Left colon (tissue), 2 donors: ENCODE data around the gene AIRE. TPM values are rescaled to one million over a fixed set of nuclear protein-coding genes. Genes with fewer than 3 reads are reported as not detected.
A peak's percentile ranks its signal among the peaks of the same experiment; 100 is the strongest.

ENCODE experiments used
- ATAC-seq: fragments of 200-7000 bp; cut with Tn5 transposase; one replicate; pipeline ENCODE4 v1.9.1; 2020; ENCODE audit warnings: mild to moderate bottlenecking, moderate library complexity
- DNase-seq, 2 donors: peaks; one replicate each; pipeline ENCODE4 v3.0.0-alpha.2; 2020
- intact Hi-C, 2 donors: fragments of 100-400 bp; cut with DNase I in 1 of 2; cut with micrococcal nuclease in 1 of 2; formaldehyde crosslinking; loops; one replicate each; pipeline versions ENCODE4 v1.11.2 to v1.14.0; 2022; cut with DNase I, micrococcal nuclease
- total RNA-seq, 2 donors: library from RNA; stranded (reverse); fragmentation: NEBNext Ultra II Directional; extraction: Animal tissue kit (Norgen Biotek cat#: 25700); gene quantifications; one replicate each; pipeline ENCODE4 v1.2.1, GENCODE V29; 2021
- donor health status: DM: no; HTN: no; CAD: no.
- donor health status: DM: yes; HTN: yes; CAD: no.

Gene AIRE
- total RNA-seq, 2 donors from 2014 or later, result 0.18 to 0.20 TPM

DNA sequence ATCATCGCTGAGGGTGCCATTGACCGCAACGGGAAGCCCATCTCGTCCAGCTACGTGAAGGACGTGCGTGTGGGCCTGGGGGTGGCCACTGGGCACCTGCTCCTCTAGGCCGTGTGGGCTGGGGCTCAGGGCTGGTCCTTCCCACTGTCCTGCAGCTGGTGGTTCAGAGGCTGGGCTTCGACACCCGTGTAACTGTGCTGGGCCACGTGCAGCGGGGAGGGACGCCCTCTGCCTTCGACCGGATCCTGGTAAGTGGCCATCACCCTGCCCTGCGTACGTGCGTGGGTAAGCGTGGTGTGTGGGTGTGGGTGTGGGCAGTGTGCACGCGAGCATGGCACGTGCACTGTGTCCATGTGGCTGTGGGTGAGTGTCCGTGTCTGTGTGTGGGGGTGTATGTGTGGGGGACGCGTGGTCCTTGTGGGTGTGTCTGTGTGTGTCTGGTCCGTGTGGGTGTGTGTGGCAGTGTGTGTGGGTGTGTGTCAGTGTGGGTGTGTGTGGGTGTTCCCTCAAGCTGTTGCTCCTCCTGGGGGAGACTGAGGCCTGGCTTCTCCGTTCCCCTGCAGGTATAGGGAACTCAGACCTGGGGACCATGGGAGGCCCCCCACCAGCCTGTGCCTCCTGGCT lies 30.7 kb downstream of the AIRE start:
- intact Hi-C loops, result no loop called here
- DNase-seq (no peak), ATAC-seq (no peak)

DNA sequence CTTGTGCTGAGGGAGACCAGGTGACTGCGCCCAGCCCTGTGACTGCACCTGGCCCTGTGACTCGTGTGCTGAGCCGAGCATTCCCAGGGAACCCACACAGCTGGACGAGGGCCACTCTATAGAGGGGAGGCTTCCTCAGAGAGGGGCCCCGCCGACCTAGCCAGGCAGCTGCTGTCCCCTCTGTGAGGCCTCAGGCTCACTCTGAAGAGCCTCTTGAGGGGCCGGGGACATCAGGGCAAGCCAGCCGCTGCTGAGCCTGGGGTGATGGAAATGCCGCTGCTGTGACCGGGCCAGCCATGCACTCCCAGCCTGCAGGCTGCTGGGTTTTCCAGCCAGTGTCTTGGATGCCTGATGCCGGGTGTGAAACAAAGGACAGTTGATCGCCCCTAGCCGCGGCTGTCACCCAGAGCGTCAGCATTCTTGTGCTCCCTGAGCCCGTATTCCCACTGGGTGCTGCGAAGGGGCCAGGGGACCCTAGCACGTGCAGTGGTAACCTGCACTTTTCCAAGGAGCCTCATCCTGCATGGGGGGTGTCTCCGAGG lies 31.6 kb downstream of the AIRE start:
- ATAC-seq, result no peak
- no peak for DNase-seq
- intact Hi-C loops, result no loop called here

DNA sequence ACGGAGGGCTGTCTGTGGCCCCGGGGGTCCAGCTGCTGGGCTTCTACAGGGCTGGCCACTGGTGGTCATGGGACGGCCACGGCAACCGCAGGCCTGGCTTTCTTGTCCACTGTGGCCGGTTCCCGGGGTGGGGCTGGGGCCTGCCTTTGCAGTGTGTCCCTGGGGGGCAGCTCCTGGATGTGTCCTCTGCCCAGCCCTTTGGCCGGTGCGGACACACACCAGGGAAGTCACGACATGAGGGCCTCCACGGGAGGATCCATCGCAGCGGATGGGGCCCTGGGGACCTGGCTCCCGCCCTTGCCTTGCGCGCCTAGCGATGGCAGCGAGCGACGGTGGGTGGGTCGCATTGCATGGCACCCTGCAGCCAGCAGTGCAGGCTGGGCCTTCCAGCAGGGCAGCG lies 32.2 kb downstream of the AIRE start:
- ATAC-seq (no peak), DNase-seq (no peak)
- intact Hi-C loops, result no loop called here

DNA sequence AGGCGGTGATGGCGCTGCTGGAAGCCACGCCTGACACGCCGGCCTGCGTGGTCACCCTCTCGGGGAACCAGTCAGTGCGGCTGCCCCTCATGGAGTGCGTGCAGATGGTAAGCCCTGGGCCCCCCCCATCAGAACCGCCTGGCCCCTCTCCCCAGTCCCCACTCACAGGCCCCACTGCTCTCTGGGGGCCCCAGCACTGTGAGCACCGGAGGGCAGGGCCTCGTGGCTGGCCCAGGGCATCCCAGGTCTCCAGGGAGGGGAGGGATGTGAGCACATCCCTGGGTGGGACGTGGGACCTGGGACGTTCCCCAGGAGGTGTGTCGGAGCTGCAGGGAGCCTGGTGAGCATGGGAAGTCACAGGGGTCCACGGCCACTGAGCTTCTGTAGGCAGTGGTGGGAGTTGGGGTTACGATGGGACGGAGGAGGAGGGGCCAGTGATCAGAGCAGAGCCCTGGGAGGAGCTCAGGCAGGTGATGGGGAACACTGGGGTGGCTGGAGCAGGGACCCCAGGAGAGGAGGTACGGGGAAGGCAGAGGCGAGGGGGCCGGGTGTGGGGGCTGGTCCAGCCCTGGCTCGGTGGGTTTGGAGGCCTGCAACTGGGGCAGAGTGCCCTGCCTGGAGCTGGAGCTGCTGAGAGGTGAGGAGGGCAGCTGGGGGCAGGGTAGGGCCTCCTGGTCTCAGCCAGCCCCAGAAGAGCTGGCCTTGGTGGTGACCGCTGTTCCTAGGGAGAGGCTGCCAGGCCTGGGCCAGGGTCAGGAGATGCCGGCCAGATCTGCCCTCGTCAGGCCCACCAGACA lies 33.0 kb downstream of the AIRE start:
- no peak for DNase-seq
- no peak for ATAC-seq
- intact Hi-C loops, result no loop called here

DNA sequence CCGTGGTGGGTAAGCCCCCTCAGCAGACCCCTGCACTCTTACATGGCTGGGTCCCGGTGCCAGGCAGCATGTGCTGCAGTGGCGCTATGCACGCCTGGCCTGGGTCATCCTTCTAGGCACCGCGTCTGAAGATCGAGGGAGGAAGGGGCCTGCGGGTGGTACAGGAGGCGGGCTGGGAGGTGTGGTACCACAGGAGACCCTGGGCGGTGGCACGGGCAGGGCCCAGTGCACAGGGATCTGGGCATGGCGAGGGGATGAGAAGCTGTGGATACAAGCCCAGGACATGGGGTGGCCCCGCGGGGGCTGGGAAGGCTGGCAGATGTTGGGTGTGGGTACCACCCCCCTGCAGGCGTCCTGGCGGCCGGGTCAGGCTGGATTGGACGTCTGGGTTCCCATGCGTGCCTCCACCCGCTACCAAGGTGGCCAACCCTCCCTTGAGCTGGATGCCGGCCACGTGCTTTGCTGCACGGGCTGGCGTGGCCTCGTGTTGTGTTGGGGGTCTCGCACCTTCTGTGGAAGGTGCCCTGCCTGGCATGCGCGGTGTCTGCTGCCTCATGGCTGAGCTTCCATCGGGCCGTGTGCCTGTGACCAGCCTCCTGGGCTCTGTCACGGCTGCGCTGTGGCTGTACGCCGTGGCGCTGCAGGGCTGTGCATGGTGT lies 33.9 kb downstream of the AIRE start:
- ATAC-seq (no peak), DNase-seq (no peak)
- intact Hi-C loops, result no loop called here

DNA sequence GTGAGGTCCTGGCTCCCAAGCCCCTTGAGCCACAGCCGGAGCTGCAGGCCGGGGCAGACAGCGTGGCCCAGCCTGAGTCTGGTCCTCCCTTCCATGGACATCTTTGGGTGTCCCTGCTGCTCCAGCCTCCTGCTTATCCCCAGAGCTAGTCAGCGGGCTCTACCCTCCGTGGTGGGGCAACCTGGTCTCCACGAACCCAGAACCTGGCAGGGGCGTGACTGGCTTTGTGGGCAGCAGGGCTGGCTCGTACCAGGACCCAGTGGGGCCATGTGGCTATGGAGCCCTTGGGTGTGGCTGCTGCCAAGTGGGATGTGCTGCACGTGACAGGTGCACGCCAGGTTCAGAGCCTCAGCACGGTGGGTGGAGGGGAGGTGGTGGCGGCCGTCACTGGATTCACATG lies 35.2 kb downstream of the AIRE start:
- intact Hi-C loops, result no loop called here
- DNase-seq (no peak), ATAC-seq (no peak)

DNA sequence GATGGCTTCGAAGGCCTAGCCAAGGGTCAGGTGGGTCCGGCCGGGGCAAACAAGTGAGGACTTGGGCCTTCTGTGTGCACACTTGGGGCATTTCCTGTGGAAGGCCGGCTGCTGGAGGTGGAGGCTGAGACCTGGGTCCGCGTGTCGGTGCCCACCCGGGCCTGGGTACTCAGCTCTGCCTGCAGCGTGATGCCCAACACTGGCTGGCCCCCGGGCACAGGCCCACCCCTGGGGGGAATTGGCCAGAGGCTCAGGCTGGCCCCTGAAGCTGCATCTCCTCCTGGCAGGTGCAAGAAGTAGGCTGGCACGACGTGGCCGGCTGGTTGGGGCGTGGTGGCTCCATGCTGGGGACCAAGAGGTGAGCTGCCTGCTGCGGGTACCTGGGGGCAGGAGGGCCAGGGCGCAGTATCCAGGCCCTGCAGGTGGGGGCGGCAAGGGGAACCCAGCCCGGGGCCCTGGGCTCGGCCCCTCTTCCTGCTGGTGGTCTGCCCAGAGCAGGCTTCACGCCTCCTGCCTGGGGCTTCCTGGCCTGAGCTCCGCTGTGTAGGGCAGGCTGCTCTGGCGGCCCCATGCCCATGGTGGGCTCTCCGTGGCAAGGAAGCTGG lies 36.3 kb downstream of the AIRE start:
- DNase-seq, result no peak
- no peak for ATAC-seq
- intact Hi-C loops, result no loop called here

DNA sequence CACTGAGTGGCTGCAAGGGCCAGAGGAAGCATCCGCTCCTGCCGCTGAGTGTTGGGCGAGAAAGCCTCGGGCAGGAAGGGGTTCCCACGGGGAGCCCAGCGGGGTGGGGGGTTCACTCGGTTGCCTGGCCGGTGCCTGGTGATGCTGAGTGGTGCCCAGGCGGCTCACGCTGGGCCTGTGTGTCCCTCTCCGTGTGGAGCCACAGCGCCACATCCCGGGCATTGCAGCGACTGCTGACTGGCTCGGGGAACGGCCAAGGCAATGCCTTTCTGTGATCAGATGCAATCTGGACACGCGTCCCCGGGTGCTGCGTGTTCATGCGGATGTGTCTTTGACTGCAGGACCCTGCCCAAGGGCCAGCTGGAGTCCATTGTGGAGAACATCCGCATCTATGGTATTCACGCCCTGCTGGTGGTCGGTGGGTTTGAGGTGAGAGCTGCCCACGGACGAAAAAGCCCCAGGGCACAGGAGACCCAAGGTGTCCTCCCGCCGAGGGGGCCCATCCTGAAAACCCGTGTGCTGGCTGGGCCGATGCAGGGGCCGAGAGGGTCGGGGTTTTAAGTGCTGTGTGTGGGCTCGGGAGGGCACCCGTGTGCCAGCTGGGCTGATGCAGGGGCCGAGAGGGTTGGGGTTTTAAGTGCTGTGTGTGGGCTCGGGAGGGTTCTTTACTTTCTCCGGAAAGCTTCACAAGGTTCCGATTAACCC lies 37.1 kb downstream of the AIRE start:
- DNase-seq (no peak), ATAC-seq (no peak)
- intact Hi-C loops, result no loop called here

DNA sequence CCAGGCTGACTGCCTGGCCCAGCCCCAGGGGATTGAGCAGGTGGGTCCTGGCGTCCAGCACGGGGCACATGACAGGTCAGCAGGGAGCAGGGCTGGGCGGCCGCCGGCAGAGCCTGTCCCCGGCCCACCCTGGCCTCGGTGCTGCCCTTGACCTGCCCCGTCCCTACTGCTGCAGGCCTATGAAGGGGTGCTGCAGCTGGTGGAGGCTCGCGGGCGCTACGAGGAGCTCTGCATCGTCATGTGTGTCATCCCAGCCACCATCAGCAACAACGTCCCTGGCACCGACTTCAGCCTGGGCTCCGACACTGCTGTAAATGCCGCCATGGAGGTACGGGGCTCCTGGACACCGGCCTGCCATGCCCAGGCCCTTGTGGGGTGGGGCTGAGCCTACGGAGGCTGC lies 37.9 kb downstream of the AIRE start:
- ATAC-seq (no peak), DNase-seq (no peak)
- intact Hi-C loops, result no loop called here

DNA sequence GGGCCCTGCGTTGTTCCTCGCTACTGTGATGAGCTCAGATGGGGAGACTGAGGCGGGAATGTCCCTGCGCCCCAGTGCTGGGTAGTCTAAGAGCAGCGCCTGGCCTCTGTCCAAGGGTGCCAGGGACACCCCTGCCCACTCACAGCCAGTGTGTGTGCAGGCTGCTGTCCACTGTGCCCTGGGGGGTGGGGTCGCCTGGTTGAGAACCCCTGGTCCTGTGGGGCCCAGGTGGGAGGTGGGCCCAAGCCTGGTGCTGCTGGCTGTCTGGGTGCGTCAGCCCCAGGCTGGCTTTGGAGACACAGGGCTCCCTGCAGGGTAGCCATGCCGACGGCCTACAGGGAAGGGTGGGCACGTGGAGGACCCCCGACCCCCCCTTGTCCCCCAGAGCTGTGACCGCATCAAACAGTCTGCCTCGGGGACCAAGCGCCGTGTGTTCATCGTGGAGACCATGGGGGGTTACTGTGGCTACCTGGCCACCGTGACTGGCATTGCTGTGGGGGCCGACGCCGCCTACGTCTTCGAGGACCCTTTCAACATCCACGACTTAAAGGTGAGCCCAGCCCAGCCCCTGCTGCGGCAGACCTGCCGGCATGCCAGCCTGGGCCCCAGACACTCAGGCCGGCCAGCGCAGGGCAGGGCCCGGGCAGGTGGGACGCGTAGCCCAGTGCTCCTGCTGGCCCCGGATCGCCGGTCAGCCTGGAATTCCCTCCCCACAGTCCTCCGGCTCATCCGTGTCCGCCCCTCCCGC lies 38.6 kb downstream of the AIRE start:
- ATAC-seq (no peak), DNase-seq (no peak)
- intact Hi-C loops, result no loop called here

DNA sequence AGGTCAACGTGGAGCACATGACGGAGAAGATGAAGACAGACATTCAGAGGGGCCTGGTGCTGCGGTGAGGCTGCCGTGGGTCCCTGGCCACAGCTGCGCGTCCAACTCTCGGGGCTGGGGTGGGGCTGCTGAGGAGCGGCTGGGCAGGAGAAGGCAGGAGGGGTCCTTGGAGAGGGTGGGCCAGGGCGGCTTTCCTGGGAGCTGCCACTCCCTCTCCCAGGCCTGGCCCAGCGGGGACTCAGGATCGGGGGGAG lies 39.1 kb downstream of the AIRE start:
- intact Hi-C loops, result no loop called here
- no peak for DNase-seq
- no peak for ATAC-seq

DNA sequence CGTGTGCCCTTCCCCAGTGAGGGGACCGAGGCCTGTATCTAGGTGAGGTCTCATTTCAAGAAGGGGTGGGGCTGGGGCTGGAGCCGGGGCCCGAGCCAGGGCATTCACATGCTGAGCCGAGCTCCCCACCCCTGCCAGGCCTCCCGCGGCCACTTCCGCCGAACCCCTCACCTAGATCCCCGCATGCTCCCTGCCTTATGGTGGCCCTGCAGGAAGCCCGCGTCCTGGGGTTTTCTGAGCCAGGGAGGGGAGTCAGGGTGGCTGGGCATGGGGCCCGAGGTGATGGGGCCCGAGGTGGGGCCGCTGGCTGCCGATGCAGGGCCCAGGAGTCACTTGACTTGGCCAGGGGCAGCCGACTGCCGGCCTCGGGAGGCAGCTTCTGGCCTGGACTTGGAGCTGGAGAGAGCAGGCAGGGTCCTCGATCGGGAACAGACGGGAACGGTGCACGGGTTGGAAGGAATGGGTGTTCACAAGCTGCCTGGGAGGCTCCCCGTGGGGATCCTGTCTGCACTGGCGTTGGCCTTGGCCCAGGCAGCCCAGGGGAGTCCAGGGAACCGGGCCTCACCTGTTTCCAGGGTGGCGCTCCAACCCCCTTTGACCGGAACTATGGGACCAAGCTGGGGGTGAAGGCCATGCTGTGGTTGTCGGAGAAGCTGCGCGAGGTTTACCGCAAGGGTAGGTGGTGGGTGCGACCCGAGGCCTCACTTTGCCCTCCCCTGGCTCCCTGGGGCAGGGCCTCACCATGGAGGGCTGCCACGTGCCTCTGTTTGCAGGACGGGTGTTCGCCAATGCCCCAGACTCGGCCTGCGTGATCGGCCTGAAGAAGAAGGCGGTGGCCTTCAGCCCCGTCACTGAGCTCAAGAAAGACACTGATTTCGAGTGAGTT lies 40.0 kb downstream of the AIRE start:
- DNase-seq (no peak), ATAC-seq (no peak)
- intact Hi-C loops, result no loop called here

DNA sequence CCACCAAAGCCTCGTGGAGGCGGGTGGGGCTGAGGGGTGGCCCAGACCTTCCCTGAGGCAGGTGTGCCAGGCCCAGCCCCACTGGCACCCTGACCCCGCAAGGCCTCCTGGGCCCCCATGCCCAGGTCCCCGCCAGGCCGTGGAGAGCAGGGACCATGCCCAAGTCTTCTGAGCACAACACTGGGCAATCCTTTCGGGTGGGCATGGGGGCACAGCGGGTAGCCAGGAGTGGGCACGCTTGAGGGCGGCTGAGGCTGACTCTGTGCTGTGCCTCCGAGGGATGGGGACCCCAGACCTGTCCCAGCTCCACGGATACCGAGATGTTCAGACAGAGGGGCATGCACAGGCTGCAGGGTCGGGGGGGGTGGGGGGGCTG lies 40.6 kb downstream of the AIRE start:
- no peak for DNase-seq
- intact Hi-C loops, result no loop called here
- ATAC-seq, result no peak

DNA sequence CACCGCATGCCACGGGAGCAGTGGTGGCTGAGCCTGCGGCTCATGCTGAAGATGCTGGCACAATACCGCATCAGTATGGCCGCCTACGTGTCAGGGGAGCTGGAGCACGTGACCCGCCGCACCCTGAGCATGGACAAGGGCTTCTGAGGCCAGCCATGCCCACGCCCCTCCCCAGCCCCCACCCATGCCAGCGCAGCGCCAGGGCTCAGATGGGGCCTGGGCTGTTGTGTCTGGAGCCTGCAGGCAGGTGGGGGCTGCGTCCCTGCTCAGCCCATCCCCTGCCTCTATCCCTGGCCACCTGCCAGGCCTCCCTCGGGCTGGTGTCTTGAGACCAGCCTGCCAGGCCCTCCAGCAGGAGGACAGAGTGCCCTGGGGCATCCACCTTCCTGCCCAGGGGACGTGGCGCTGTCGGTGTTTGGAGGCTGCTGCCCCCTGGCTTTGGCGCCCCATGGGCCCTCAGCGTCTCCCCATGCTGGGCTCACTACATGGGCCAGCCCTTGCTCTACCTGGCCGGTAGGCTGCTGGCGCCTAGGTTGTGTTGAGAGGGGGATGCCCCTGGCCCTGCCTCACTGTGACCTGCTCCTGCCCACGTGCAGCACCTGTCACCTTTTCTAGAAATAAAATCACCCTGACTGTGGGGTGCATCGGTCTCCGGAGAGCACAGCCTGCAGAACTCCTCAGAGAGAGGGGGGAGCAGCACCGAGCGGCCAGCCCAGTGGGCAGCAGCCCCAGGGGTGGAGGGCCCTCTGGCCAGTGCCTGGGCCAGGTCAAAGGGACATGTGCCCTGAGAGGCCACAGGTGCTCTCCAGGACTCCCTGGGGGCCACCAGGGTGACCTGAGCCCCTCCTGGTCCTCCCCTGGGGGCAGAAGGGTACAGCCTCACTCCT lies 41.3 kb downstream of the AIRE start:
- DNase-seq (no peak), ATAC-seq (no peak)
- intact Hi-C loops, result no loop called here

DNA sequence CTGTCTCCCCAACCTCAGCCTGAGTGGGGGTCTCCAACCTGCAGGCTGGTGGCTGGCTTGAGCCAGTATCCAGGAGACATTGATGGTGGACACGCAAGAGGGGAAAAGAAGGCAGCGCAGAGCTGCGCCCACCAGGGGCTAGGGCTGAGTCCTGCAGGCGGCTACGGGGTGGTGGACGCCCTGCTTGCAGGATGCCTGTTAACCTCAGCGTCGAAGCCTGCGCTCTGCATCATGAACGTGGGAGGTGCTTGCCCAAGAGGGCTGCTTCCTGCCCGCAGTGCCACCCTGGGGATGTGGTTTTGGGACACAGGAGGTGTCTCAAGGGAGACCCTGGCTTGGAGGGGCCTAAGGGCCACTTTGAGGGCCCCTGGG lies 41.9 kb downstream of the AIRE start:
- no peak for DNase-seq

DNA sequence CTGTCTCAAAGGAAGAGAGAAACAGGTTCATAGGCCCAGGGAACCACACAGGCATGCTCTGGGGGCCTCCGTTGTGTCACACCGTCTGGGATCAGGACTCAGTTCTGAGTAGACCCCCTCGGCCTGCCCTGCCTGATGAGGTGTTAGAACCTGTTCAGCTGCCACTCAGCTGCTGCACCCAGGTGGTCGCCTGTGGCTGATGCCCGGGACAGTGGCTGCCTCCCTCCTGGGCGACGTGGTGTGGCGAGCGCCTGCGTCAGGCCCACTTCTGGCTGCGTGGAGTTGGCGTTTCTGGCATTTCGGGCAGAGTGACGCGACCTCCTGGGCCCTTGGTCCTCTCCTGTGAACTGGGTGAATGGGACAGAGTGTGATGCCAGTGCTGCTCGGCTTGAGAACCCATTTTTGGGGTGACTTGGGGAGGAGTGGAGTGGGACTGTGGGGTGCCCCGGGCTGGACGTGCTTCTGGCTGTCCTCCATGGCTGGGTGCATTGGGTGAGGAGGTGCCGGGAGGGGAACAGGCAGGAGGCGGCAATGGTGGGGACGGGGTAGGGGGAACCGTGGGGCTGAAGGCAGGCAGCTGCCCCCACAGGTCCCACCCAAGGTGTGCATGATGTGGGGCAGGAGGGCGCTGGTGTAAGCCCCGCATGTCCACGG lies 42.7 kb downstream of the AIRE start:
- intact Hi-C loops, result no loop called here
- DNase-seq (no peak), ATAC-seq (peak; percentile 11)

More for the DNA sequence above, 41.9 kb downstream of the AIRE start:
- peak; percentile 0 for ATAC-seq
- intact Hi-C loops, result no loop called here
